Esophagus squamous epithelium (tissue), 4 donors: Measurements from ENCODE around the gene CYSLTR2.

Experiments
- CTCF ChIP-seq, 6 experiments: fragments of 450-650 bp in 4 of 6; fragments of 200-600 bp in 2 of 6; sonication (generic) in 2 of 6; IDR thresholded peaks; one replicate each; pipeline ENCODE4 v1.5.1; 2016 to 2019; ENCODE audit warnings: antibody characterized with exemption in 6 of 6, mild to moderate bottlenecking in 4 of 6, moderate library complexity in 4 of 6
- POLR2A ChIP-seq, 4 donors: fragments of 450-650 bp; IDR thresholded peaks; one replicate each; pipeline ENCODE4 v1.6.1; 2017; ENCODE audit warnings: antibody characterized with exemption in 4 of 4, mild to moderate bottlenecking in 4 of 4, moderate library complexity in 3 of 4

- TF ChIP-seq CTCF (IDR thresholded peaks at IDR 0.05) (no peak), POLR2A (IDR thresholded peaks at IDR 0.05) (no peak)
These were observed 20.0 kb upstream of the CYSLTR2 start for GRCh38 chr13:48633700-48634099.
